Measurements from ENCODE around the gene LCLAT1.

GRCh38 chr2:30608643-30609042 lies 161.6 kb downstream of the LCLAT1 start:
- no peak for TF ChIP-seq CTCF (IDR thresholded peaks at IDR 0.05)
- no peak for TF ChIP-seq POLR2A (IDR thresholded peaks at IDR 0.05)

Measured in esophagus squamous epithelium (tissue), 4 donors.